HepG2 (cell line): ENCODE results near the gene PRRT2.

Experiments used
- CHD2 ChIP-seq: IDR thresholded peaks from 2 replicates; pipeline ENCODE4 v1.6.1; 2011; ENCODE audit warnings: low read depth, low read length, improper control_type of control experiment
- EZH2 ChIP-seq: conservative IDR thresholded peaks from 2 replicates; pipeline ENCODE4 v1.6.1; 2012; ENCODE audit warnings: mild to moderate bottlenecking, low read depth, low read length, moderate library complexity
- RAD21 ChIP-seq: fragments of 450-650 bp; formaldehyde crosslinking; IDR thresholded peaks from 2 replicates; pipeline ENCODE4 v1.5.0; 2020; ENCODE audit warnings: mild to moderate bottlenecking
- TARDBP ChIP-seq: sonication (generic); formaldehyde crosslinking; IDR thresholded peaks from 2 replicates; pipeline ENCODE4 v1.8.0; 2022; ENCODE audit warnings: mild to moderate bottlenecking, missing genetic modification reagents
- ZNF460 ChIP-seq: sonication (generic); formaldehyde crosslinking; IDR thresholded peaks from 2 replicates; pipeline ENCODE4 v1.5.1; 2020; ENCODE audit warnings: missing genetic modification reagents, mild to moderate bottlenecking, borderline replicate concordance
- ZNF558 ChIP-seq: sonication (generic); formaldehyde crosslinking; IDR thresholded peaks from 2 replicates; pipeline ENCODE4 v1.9.0; 2022; ENCODE audit warnings: mild to moderate bottlenecking, missing genetic modification reagents, borderline replicate concordance
- TF ChIP-seq, protein P1 (sequence below): sonication (generic); formaldehyde crosslinking; IDR thresholded peaks from 2 replicates; pipeline ENCODE4 v1.5.0; 2020; ENCODE audit warnings: mild to moderate bottlenecking, missing genetic modification reagents, moderate library complexity
- TF ChIP-seq, protein P2 (sequence below): sonication (generic); formaldehyde crosslinking; IDR thresholded peaks from 2 replicates; pipeline ENCODE4 v1.4.0; 2020; ENCODE audit warnings: missing genetic modification reagents
- TF ChIP-seq, protein P3 (sequence below): sonication (generic); formaldehyde crosslinking; IDR thresholded peaks from 2 replicates; pipeline ENCODE4 v1.8.1; 2023; ENCODE audit warnings: missing genetic modification reagents, inconsistent platforms, borderline replicate concordance

DNA sequence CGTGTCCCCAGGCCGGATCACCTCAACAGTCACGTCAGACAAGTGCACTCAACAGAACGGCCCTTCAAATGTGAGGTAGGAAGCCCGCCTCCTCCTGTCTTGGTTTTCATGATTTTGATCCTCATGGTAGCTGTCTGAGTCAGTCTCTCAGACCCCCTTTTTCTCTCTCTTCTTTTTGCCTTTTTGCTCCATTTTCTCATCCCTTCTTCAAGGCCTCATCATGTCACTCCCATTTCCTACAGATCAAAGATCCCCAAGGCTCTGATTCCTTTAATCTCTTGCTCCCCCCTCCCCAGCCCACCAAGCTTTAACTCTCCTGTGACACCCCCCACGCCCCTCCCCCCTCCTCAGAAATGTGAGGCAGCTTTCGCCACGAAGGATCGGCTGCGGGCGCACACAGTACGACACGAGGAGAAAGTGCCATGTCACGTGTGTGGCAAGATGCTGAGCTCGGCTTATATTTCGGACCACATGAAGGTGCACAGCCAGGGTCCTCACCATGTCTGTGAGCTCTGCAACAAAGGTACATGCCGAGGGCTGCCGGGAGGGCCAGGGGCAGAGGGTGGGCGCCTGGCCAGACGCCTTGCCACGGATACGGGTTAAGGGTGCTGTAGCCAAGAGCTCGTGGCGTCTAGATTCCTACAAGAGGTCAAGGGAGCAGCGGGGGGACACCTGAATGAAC is 3.6 kb upstream of the PRRT2 start:
- TF ChIP-seq TARDBP = no peak
- no peak for TF ChIP-seq ZNF558 (CRISPR knock-in tag)
- TF ChIP-seq, protein P1, sequence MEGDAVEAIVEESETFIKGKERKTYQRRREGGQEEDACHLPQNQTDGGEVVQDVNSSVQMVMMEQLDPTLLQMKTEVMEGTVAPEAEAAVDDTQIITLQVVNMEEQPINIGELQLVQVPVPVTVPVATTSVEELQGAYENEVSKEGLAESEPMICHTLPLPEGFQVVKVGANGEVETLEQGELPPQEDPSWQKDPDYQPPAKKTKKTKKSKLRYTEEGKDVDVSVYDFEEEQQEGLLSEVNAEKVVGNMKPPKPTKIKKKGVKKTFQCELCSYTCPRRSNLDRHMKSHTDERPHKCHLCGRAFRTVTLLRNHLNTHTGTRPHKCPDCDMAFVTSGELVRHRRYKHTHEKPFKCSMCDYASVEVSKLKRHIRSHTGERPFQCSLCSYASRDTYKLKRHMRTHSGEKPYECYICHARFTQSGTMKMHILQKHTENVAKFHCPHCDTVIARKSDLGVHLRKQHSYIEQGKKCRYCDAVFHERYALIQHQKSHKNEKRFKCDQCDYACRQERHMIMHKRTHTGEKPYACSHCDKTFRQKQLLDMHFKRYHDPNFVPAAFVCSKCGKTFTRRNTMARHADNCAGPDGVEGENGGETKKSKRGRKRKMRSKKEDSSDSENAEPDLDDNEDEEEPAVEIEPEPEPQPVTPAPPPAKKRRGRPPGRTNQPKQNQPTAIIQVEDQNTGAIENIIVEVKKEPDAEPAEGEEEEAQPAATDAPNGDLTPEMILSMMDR (CRISPR knock-in tag) = no peak
- TF ChIP-seq ZNF460 (CRISPR knock-in tag) = no peak
- no peak for TF ChIP-seq CHD2
- no peak for TF ChIP-seq RAD21 (CRISPR knock-in tag)
- TF ChIP-seq, protein P2, sequence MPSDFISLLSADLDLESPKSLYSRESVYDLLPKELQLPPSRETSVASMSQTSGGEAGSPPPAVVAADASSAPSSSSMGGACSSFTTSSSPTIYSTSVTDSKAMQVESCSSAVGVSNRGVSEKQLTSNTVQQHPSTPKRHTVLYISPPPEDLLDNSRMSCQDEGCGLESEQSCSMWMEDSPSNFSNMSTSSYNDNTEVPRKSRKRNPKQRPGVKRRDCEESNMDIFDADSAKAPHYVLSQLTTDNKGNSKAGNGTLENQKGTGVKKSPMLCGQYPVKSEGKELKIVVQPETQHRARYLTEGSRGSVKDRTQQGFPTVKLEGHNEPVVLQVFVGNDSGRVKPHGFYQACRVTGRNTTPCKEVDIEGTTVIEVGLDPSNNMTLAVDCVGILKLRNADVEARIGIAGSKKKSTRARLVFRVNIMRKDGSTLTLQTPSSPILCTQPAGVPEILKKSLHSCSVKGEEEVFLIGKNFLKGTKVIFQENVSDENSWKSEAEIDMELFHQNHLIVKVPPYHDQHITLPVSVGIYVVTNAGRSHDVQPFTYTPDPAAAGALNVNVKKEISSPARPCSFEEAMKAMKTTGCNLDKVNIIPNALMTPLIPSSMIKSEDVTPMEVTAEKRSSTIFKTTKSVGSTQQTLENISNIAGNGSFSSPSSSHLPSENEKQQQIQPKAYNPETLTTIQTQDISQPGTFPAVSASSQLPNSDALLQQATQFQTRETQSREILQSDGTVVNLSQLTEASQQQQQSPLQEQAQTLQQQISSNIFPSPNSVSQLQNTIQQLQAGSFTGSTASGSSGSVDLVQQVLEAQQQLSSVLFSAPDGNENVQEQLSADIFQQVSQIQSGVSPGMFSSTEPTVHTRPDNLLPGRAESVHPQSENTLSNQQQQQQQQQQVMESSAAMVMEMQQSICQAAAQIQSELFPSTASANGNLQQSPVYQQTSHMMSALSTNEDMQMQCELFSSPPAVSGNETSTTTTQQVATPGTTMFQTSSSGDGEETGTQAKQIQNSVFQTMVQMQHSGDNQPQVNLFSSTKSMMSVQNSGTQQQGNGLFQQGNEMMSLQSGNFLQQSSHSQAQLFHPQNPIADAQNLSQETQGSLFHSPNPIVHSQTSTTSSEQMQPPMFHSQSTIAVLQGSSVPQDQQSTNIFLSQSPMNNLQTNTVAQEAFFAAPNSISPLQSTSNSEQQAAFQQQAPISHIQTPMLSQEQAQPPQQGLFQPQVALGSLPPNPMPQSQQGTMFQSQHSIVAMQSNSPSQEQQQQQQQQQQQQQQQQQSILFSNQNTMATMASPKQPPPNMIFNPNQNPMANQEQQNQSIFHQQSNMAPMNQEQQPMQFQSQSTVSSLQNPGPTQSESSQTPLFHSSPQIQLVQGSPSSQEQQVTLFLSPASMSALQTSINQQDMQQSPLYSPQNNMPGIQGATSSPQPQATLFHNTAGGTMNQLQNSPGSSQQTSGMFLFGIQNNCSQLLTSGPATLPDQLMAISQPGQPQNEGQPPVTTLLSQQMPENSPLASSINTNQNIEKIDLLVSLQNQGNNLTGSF = no peak
- TF ChIP-seq EZH2 = no peak
- TF ChIP-seq, protein P3, sequence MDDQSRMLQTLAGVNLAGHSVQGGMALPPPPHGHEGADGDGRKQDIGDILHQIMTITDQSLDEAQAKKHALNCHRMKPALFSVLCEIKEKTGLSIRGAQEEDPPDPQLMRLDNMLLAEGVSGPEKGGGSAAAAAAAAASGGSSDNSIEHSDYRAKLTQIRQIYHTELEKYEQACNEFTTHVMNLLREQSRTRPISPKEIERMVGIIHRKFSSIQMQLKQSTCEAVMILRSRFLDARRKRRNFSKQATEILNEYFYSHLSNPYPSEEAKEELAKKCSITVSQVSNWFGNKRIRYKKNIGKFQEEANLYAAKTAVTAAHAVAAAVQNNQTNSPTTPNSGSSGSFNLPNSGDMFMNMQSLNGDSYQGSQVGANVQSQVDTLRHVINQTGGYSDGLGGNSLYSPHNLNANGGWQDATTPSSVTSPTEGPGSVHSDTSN (CRISPR knock-in tag) = no peak
